NCI-H2196 (cell line): ENCODE measurements around the gene HBM.
"Not testable (repeated sequence)": the region's sequence is repeated elsewhere in the genome, so short reads cannot be mapped to it uniquely, and the experiment has no call there.

Experiments
- DNase-seq: peaks from one replicate; lab custom pipeline; 2025; ENCODE audit not compliant: unreplicated experiment; lab: John Stamatoyannopoulos, UW

Gene HBM

DNA sequence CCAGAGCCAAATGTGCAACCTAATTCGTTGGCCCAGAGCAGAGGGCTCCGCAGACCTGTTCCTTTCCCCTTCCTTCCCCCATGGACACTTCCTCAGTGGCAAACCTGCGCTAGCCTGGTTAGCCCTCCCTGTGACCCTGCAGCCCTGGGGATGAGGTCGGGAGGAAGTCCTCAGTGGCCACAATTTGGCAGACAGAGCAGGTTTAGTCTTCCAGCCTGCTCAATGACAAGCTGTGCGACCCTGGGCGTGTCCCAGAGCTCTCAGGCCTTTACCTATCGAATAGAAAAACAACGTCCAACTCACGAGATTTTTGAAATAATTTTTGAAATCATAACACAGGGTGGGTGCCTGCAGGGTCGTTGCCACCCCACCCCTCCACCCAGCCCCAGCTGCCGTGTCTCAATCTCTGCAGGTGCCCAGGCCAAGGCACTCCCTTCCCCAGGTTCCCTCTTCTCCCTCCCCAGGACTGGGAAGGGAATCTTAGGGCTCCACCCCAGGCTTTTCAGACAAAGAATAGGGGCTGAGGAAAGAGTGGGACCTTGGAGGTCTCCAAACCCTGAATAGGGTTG, 1.4 kb downstream of the HBM start:
- no peak for DNase-seq

DNA sequence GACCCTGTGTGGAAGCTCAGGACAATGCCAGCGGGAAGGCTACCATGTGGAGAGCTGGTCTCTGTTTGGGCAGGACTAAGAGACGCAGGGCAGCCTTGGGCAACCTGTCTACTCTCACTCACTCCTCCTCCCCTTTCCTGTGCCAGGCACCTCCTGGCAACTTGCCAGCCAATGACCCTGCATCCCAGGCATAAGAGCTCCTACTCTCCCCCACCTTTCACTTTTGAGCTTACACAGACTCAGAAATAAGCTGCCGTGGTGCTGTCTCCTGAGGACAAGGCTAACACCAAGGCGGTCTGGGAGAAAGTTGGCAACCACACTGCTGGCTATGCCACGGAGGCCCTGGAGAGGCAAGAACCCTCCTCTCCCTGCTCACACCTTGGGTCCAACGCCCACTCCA, 2.6 kb downstream of the HBM start:
- DNase-seq = peak; percentile 48

DNA sequence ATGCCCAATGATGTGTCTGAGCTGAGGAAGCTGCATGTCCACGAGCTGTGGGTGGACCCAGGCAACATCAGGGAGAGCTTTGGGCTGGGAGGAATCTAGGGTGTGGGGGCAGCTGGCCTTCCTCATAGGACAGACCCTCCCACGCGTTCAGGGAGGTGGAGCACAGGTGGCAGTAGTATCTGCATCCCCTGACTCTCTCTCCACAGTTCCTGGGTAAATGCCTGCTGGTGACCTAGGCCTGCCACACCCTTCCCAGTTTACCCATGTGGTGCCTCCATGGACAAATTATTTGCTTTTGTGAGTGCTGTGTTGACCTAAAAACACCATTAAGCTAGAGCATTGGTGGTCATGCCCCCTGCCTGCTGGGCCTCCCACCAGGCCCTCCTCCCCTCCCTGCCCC, 3.2 kb downstream of the HBM start:
- DNase-seq = no peak

DNA sequence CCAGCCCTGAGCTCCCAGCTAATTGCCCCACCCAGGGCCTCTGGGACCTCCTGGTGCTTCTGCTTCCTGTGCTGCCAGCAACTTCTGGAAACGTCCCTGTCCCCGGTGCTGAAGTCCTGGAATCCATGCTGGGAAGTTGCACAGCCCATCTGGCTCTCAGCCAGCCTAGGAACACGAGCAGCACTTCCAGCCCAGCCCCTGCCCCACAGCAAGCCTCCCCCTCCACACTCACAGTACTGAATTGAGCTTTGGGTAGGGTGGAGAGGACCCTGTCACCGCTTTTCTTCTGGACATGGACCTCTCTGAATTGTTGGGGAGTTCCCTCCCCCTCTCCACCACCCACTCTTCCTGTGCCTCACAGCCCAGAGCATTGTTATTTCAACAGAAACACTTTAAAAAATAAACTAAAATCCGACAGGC, 4.3 kb downstream of the HBM start:
- DNase-seq = not testable (repeated sequence)

DNA sequence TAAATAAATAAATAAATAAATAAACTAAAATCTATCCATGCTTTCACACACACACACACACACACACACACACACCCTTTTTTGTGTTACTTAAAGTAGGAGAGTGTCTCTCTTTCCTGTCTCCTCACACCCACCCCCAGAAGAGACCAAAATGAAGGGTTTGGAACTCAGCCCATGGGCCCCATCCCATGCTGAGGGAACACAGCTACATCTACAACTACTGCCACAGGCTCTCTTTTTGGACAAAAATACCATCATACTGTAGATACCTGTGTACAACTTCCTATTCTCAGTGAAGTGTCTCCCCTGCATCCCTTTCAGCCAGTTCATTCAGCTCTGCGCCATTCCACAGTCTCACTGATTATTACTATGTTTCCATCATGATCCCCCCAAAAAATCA, 5.0 kb downstream of the HBM start:
- DNase-seq = no peak

DNA sequence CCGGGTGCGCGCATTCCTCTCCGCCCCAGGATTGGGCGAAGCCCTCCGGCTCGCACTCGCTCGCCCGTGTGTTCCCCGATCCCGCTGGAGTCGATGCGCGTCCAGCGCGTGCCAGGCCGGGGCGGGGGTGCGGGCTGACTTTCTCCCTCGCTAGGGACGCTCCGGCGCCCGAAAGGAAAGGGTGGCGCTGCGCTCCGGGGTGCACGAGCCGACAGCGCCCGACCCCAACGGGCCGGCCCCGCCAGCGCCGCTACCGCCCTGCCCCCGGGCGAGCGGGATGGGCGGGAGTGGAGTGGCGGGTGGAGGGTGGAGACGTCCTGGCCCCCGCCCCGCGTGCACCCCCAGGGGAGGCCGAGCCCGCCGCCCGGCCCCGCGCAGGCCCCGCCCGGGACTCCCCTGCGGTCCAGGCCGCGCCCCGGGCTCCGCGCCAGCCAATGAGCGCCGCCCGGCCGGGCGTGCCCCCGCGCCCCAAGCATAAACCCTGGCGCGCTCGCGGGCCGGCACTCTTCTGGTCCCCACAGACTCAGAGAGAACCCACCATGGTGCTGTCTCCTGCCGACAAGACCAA, 6.7 kb downstream of the HBM start, which contains the start of gene HBA2:
Gene HBA2, plus strand, starts transcription at position 503 of the 568 bp plus-strand sequence. Its CDS starts 37 bp downstream, at position 540.
- not testable (repeated sequence) for DNase-seq

DNA sequence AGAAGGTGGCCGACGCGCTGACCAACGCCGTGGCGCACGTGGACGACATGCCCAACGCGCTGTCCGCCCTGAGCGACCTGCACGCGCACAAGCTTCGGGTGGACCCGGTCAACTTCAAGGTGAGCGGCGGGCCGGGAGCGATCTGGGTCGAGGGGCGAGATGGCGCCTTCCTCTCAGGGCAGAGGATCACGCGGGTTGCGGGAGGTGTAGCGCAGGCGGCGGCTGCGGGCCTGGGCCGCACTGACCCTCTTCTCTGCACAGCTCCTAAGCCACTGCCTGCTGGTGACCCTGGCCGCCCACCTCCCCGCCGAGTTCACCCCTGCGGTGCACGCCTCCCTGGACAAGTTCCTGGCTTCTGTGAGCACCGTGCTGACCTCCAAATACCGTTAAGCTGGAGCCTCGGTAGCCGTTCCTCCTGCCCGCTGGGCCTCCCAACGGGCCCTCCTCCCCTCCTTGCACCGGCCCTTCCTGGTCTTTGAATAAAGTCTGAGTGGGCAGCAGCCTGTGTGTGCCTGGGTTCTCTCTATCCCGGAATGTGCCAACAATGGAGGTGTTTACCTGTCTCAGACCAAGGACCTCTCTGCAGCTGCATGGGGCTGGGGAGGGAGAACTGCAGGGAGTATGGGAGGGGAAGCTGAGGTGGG, 7.6 kb downstream of the HBM start:
- DNase-seq = not testable (repeated sequence)

DNA sequence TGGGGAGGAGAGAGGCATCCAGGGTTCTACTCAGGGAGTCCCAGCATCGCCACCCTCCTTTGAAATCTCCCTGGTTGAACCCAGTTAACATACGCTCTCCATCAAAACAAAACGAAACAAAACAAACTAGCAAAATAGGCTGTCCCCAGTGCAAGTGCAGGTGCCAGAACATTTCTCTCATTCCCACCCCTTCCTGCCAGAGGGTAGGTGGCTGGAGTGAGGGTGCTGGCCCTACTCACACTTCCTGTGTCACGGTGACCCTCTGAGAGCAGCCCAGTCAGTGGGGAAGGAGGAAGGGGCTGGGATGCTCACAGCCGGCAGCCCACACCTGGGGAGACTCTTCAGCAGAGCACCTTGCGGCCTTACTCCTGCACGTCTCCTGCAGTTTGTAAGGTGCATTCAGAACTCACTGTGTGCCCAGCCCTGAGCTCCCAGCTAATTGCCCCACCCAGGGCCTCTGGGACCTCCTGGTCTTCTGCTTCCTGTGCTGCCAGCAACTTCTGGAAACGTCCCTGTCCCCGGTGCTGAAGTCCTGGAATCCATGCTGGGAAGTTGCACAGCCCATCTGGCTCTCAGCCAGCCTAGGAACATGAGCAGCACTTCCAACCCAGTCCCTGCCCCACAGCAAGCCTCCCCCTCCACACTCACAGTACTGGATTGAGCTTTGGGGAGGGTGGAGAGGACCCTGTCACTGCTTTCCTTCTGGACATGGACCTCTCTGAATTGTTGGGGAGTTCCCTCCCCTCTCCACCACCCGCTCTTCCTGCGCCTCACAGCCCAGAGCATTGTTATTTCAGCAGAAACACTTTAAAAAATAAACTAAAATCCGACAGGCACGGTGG, 8.4 kb downstream of the HBM start:
- not testable (repeated sequence) for DNase-seq

DNA sequence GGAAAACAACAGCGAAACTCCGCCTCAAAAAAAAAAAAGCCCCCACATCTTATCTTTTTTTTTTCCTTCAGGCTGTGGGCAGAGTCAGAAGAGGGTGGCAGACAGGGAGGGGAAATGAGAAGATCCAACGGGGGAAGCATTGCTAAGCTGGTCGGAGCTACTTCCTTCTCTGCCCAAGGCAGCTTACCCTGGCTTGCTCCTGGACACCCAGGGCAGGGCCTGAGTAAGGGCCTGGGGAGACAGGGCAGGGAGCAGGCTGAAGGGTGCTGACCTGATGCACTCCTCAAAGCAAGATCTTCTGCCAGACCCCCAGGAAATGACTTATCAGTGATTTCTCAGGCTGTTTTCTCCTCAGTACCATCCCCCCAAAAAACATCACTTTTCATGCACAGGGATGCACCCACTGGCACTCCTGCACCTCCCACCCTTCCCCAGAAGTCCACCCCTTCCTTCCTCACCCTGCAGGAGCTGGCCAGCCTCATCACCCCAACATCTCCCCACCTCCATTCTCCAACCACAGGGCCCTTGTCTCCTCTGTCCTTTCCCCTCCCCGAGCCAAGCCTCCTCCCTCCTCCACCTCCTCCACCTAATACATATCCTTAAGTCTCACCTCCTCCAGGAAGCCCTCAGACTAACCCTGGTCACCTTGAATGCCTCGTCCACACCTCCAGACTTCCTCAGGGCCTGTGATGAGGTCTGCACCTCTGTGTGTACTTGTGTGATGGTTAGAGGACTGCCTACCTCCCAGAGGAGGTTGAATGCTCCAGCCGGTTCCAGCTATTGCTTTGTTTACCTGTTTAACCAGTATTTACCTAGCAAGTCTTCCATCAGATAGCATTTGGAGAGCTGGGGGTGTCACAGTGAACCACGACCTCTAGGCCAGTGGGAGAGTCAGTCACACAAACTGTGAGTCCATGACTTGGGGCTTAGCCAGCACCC, 9.5 kb downstream of the HBM start:
- no peak for DNase-seq

DNA sequence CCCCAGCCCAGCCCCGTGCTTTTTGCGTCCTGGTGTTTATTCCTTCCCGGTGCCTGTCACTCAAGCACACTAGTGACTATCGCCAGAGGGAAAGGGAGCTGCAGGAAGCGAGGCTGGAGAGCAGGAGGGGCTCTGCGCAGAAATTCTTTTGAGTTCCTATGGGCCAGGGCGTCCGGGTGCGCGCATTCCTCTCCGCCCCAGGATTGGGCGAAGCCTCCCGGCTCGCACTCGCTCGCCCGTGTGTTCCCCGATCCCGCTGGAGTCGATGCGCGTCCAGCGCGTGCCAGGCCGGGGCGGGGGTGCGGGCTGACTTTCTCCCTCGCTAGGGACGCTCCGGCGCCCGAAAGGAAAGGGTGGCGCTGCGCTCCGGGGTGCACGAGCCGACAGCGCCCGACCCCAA, 10.2 kb downstream of the HBM start:
- not testable (repeated sequence) for DNase-seq

DNA sequence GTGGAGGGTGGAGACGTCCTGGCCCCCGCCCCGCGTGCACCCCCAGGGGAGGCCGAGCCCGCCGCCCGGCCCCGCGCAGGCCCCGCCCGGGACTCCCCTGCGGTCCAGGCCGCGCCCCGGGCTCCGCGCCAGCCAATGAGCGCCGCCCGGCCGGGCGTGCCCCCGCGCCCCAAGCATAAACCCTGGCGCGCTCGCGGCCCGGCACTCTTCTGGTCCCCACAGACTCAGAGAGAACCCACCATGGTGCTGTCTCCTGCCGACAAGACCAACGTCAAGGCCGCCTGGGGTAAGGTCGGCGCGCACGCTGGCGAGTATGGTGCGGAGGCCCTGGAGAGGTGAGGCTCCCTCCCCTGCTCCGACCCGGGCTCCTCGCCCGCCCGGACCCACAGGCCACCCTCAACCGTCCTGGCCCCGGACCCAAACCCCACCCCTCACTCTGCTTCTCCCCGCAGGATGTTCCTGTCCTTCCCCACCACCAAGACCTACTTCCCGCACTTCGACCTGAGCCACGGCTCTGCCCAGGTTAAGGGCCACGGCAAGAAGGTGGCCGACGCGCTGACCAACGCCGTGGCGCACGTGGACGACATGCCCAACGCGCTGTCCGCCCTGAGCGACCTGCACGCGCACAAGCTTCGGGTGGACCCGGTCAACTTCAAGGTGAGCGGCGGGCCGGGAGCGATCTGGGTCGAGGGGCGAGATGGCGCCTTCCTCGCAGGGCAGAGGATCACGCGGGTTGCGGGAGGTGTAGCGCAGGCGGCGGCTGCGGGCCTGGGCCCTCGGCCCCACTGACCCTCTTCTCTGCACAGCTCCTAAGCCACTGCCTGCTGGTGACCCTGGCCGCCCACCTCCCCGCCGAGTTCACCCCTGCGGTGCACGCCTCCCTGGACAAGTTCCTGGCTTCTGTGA, 11.0 kb downstream of the HBM start, which contains the start of gene HBA1:
Gene HBA1, plus strand, starts transcription at position 204 of the 906 bp plus-strand sequence. Its CDS starts 37 bp downstream, at position 241.
- DNase-seq = not testable (repeated sequence)

DNA sequence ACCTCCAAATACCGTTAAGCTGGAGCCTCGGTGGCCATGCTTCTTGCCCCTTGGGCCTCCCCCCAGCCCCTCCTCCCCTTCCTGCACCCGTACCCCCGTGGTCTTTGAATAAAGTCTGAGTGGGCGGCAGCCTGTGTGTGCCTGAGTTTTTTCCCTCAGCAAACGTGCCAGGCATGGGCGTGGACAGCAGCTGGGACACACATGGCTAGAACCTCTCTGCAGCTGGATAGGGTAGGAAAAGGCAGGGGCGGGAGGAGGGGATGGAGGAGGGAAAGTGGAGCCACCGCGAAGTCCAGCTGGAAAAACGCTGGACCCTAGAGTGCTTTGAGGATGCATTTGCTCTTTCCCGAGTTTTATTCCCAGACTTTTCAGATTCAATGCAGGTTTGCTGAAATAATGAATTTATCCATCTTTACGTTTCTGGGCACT, 11.6 kb downstream of the HBM start:
- no peak for DNase-seq

DNA sequence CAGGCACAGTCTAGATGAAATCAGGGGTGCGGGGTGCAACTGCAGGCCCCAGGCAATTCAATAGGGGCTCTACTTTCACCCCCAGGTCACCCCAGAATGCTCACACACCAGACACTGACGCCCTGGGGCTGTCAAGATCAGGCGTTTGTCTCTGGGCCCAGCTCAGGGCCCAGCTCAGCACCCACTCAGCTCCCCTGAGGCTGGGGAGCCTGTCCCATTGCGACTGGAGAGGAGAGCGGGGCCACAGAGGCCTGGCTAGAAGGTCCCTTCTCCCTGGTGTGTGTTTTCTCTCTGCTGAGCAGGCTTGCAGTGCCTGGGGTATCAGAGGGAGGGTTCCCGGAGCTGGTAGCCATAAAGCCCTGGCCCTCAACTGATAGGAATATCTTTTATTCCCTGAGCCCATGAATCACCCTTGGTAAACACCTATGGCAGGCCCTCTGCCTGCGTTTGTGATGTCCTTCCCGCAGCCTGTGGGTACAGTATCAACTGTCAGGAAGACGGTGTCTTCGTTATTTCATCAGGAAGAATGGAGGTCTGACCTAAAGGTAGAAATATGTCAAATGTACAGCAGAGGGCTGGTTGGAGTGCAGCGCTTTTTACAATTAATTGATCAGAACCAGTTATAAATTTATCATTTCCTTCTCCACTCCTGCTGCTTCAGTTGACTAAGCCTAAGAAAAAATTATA, 12.3 kb downstream of the HBM start:
- DNase-seq = no peak

DNA sequence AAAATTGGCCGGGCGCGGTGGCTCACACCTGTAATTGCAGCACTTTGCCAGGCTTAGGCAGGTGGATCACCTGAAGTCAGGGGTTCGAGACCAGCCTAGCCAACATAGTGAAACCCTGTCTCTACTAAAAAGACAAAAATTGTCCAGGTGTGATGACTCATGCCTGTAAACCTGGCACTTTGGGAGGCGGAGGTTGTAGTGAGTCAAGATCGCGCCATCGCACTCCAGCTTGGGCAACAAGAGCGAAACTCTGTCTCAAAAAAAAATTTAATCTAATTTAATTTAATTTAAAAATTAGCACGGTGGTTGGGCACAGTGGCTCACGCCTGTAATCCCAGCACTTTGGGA, 12.9 kb downstream of the HBM start:
- no peak for DNase-seq

DNA sequence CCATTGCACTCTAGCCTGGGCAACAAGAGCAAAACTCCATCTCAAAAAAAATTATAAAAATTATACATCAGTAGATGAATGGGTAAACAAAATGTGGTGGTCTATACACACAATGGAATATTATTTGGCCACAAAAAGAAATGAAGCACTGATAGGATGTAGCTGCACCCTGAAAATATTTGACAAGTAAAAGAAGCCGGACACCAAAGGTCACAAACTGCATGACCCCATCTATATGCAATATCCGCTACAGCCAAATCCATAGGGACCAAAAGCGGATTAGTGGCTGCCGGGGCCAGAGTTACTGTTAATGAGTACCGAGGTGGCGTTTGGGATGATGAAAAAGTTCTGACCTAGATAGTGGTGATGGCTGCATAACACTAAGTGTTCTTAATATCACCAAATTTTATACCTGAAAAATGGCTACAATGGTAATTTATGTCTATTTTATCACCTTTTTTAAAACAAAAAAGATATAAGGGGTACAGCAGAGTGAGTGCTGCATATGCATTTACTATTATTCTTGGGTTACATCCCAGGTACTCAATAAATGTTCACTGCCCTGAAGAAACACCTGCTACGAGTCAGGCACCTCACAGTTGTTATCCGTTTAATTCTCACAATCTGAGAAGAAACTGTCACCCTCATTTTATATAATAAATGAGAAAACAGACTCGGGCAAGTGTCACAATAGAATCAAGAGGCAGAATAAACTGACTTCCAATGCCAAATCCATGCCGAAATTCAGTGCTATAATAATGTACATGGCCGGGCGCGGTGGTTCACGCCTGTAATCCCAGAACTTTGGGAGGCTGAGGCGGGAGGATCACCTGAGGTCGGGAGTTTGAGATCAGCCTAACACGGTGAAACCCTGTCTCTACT, 13.7 kb downstream of the HBM start:
- DNase-seq = no peak

DNA sequence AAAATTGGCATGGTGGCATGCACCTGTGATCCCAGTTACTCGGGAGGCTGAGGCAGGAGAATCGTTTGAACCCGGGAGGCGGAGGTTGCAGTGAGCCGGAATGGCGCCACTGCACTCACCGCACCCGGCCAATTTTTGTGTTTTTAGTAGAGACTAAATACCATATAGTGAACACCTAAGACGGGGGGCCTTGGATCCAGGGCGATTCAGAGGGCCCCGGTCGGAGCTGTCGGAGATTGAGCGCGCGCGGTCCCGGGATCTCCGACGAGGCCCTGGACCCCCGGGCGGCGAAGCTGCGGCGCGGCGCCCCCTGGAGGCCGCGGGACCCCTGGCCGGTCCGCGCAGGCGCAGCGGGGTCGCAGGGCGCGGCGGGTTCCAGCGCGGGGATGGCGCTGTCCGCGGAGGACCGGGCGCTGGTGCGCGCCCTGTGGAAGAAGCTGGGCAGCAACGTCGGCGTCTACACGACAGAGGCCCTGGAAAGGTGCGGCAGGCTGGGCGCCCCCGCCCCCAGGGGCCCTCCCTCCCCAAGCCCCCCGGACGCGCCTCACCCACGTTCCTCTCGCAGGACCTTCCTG, 14.4 kb downstream of the HBM start, which contains the start of gene HBQ1:
Gene HBQ1, plus strand, starts transcription at position 359 of the 575 bp plus-strand sequence. Its CDS starts 28 bp downstream, at position 387.
- no peak for DNase-seq
